Globus pallidus (tissue), 1 donor: ENCODE data around the gene ABCE1.
A peak's percentile ranks its signal among the peaks of the same experiment; 100 is the strongest.

Source experiments
- DNase-seq: peaks from one replicate; pipeline ENCODE4 v3.0.0-alpha.2; 2015; ENCODE audit warnings: low spot score

Gene ABCE1

GRCh38 chr4:145097821-145098674 lies at the start of gene ABCE1, which contains the start of gene ANAPC10:
ABCE1 (plus strand) TSS chr4:145098311; CDS start chr4:145104413, 6,102 bp downstream.
ANAPC10 (minus strand) TSS chr4:145098196; CDS start chr4:145096099, 2,097 bp downstream.
- DNase-seq: peak; percentile 92

GRCh38 chr4:145048817-145049216 lies 49.3 kb upstream of the ABCE1 start:
- no peak for DNase-seq

- no peak for DNase-seq
Observed at GRCh38 chr4:145049241-145049640, 48.9 kb upstream of the ABCE1 start.

GRCh38 chr4:145055533-145056257 lies 42.4 kb upstream of the ABCE1 start:
- no peak for DNase-seq

- no peak for DNase-seq
Observed at GRCh38 chr4:145056325-145057130, 41.6 kb upstream of the ABCE1 start.

GRCh38 chr4:145058256-145058655 lies 39.9 kb upstream of the ABCE1 start:
- no peak for DNase-seq

- peak; percentile 44 for DNase-seq
Observed at GRCh38 chr4:145061318-145061920, 36.7 kb upstream of the ABCE1 start.

- no peak for DNase-seq
Observed at GRCh38 chr4:145066063-145066501, 32.0 kb upstream of the ABCE1 start.

- no peak for DNase-seq
Observed at GRCh38 chr4:145069361-145069760, 28.8 kb upstream of the ABCE1 start.

GRCh38 chr4:145071560-145071959 lies 26.6 kb upstream of the ABCE1 start:
- no peak for DNase-seq

GRCh38 chr4:145075742-145076468 lies 22.2 kb upstream of the ABCE1 start:
- no peak for DNase-seq

GRCh38 chr4:145076469-145076855 lies 21.6 kb upstream of the ABCE1 start:
- DNase-seq: no peak

- DNase-seq: no peak
Observed at GRCh38 chr4:145081756-145082155, 16.4 kb upstream of the ABCE1 start.

- DNase-seq: no peak
Observed at GRCh38 chr4:145083891-145084605, 14.1 kb upstream of the ABCE1 start.

- DNase-seq: no peak
Observed at GRCh38 chr4:145090380-145090779, 7.7 kb upstream of the ABCE1 start.

GRCh38 chr4:145093638-145094037 lies 4.5 kb upstream of the ABCE1 start:
- no peak for DNase-seq

- DNase-seq: no peak
Observed at GRCh38 chr4:145097331-145097820, 735 bp upstream of the ABCE1 start.

GRCh38 chr4:145098675-145099037 lies 545 bp downstream of the ABCE1 start:
- peak; percentile 47 for DNase-seq

GRCh38 chr4:145099653-145100052 lies 1.5 kb downstream of the ABCE1 start:
- peak; percentile 35 for DNase-seq

GRCh38 chr4:145101091-145101490 lies 3.0 kb downstream of the ABCE1 start:
- DNase-seq: no peak
